ENCODE results near the gene TRIM17.

GRCh38 chr1:228362884-228363450 lies 53.7 kb downstream of the TRIM17 start:
- TF ChIP-seq EZH2 (IDR thresholded peaks at IDR 0.05; ENCODE audit: low read depth, unreplicated experiment) (no peak), CTCF (conservative IDR thresholded peaks at IDR 0.05; ENCODE audit: low read depth in 2 of 2) (no peak), POLR2AphosphoS5 (IDR thresholded peaks at IDR 0.05; ENCODE audit: low read depth) (no peak), ETS1 (IDR thresholded peaks at IDR 0.05) (no peak), EZH2phosphoT487 (IDR thresholded peaks at IDR 0.05; ENCODE audit: unreplicated experiment) (no peak), ZNF462 (CRISPR knock-in tag; IDR thresholded peaks at IDR 0.05) (no peak), REST (IDR thresholded peaks at IDR 0.05; ENCODE audit: unreplicated experiment) (no peak), ZNF331 (CRISPR knock-in tag; IDR thresholded peaks at IDR 0.05; ENCODE audit: low read depth) (no peak), CREB1 (CRISPR knock-in tag; IDR thresholded peaks at IDR 0.05; ENCODE audit: low read depth) (no peak), JUNB (IDR thresholded peaks at IDR 0.05; ENCODE audit: unreplicated experiment) (no peak), NANOG (IDR thresholded peaks at IDR 0.05; ENCODE audit: borderline replicate concordance) (no peak), ZNF114 (CRISPR knock-in tag; IDR thresholded peaks at IDR 0.05) (no peak), STAT1 (IDR thresholded peaks at IDR 0.05; ENCODE audit: unreplicated experiment) (no peak)
